HL-60 (cell line): Measurements from ENCODE around the gene GPR84.
A peak's percentile ranks its signal among the peaks of the same experiment; 100 is the strongest.

Source experiments
- DNase-seq, 2 experiments: peaks; one replicate each; pipeline ENCODE4 v3.0.0-alpha.2; 2010 to 2020; ENCODE audit warnings: low read depth in 1 of 2, low spot score in 1 of 2
- H3K27ac ChIP-seq: fragments of 250-450 bp; sonication (Bioruptor Pico); replicated peaks from 2 replicates; pipeline ENCODE4 v1.5.1; 2020; ENCODE audit warnings: mild to moderate bottlenecking, moderate library complexity
- H3K27me3 ChIP-seq: fragments of 250-450 bp; sonication (Bioruptor Pico); 2 replicates; pipeline ENCODE4 v1.5.1; 2021; ENCODE audit warnings: mild to moderate bottlenecking, moderate library complexity; ENCODE audit not compliant: insufficient read depth, poor library complexity, severe bottlenecking
- H3K4me3 ChIP-seq: replicated peaks from 2 replicates; pipeline ENCODE4 v1.5.1; 2011; ENCODE audit warnings: mild to moderate bottlenecking, control low read depth, low read length; ENCODE audit not compliant: insufficient read depth
- GABPA ChIP-seq: IDR thresholded peaks from 2 replicates; pipeline ENCODE4 v1.6.1; 2012; ENCODE audit warnings: low read depth
- POLR2AphosphoS5 ChIP-seq: IDR thresholded peaks from 2 replicates; pipeline ENCODE4 v1.6.1; 2012; ENCODE audit warnings: low read depth
- SPI1 ChIP-seq: IDR thresholded peaks from 2 replicates; pipeline ENCODE4 v1.6.1; 2012; ENCODE audit warnings: low read depth, mild to moderate bottlenecking, borderline replicate concordance
- TF ChIP-seq, protein P1 (sequence below): IDR thresholded peaks from one replicate; pipeline ENCODE4 v1.5.1; 2011; ENCODE audit warnings: low read length, control low read depth, inconsistent platforms; ENCODE audit not compliant: insufficient read depth
- TF ChIP-seq, protein P2 (sequence below): IDR thresholded peaks from 2 replicates; pipeline ENCODE4 v1.6.1; 2012; ENCODE audit warnings: low read depth; ENCODE audit not compliant: insufficient replicate concordance

GPR84 gene

DNA sequence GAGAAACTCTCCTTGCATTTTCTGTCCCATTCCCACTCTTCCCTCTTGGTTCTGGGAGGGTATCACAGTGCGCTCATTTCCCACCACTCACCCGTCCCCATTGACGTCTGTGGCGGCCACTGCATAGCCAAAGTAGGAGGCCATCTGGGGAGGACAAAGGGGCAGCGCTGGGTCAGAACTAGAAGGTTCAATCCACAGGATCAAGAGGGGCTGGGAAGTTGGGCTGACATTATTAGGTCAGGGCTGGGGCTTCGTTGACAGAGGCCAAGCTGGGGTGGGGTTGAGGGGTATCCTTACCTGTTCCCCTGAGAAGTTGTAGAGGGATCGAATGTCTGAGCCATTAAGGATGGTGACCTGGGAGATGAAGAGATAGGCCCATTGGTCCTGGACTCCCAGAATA lies 41.3 kb upstream of the GPR84 start:
- no peak overlapping the region for H3K27ac ChIP-seq
- no peak overlapping the region for H3K4me3 ChIP-seq
- TF ChIP-seq SPI1, result no peak
- TF ChIP-seq POLR2AphosphoS5, result 0 out of 2 replicates have a peak, but pooled peaks have one; percentile 31
- DNase-seq, result no peak
- H3K27me3 ChIP-seq, result no peaks in the 10 kb centered on the region

DNA sequence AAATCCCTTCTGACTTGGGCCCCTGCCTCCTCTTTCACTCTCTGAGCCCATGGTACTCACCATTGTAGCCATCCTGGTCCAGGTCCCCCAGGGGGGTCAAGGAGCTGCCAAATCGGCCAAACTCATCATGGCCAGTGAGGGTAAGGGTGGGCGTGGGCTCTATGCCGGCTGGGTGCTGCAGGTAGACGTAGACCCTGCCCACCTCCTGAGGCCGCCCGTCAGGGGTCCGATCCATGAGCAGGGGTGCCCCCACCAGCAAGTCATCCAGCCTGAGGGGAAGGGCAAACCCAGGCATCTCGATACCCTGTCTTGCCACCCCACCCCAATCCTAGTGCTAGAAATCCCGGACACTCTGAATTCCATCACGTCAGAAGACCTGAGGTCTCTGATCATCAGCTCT lies 40.8 kb upstream of the GPR84 start:
- DNase-seq, result no peak
- Histone ChIP-seq H3K27me3 (no peaks in the 10 kb centered on the region), H3K4me3 (no peak overlapping the region), H3K27ac (no peak overlapping the region)
- no peak for TF ChIP-seq POLR2AphosphoS5
- TF ChIP-seq, protein P1, sequence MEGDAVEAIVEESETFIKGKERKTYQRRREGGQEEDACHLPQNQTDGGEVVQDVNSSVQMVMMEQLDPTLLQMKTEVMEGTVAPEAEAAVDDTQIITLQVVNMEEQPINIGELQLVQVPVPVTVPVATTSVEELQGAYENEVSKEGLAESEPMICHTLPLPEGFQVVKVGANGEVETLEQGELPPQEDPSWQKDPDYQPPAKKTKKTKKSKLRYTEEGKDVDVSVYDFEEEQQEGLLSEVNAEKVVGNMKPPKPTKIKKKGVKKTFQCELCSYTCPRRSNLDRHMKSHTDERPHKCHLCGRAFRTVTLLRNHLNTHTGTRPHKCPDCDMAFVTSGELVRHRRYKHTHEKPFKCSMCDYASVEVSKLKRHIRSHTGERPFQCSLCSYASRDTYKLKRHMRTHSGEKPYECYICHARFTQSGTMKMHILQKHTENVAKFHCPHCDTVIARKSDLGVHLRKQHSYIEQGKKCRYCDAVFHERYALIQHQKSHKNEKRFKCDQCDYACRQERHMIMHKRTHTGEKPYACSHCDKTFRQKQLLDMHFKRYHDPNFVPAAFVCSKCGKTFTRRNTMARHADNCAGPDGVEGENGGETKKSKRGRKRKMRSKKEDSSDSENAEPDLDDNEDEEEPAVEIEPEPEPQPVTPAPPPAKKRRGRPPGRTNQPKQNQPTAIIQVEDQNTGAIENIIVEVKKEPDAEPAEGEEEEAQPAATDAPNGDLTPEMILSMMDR, result no peak
- TF ChIP-seq GABPA, result no peak
- TF ChIP-seq, protein P2, sequence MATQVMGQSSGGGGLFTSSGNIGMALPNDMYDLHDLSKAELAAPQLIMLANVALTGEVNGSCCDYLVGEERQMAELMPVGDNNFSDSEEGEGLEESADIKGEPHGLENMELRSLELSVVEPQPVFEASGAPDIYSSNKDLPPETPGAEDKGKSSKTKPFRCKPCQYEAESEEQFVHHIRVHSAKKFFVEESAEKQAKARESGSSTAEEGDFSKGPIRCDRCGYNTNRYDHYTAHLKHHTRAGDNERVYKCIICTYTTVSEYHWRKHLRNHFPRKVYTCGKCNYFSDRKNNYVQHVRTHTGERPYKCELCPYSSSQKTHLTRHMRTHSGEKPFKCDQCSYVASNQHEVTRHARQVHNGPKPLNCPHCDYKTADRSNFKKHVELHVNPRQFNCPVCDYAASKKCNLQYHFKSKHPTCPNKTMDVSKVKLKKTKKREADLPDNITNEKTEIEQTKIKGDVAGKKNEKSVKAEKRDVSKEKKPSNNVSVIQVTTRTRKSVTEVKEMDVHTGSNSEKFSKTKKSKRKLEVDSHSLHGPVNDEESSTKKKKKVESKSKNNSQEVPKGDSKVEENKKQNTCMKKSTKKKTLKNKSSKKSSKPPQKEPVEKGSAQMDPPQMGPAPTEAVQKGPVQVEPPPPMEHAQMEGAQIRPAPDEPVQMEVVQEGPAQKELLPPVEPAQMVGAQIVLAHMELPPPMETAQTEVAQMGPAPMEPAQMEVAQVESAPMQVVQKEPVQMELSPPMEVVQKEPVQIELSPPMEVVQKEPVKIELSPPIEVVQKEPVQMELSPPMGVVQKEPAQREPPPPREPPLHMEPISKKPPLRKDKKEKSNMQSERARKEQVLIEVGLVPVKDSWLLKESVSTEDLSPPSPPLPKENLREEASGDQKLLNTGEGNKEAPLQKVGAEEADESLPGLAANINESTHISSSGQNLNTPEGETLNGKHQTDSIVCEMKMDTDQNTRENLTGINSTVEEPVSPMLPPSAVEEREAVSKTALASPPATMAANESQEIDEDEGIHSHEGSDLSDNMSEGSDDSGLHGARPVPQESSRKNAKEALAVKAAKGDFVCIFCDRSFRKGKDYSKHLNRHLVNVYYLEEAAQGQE, result no peak
- no peak for TF ChIP-seq SPI1

DNA sequence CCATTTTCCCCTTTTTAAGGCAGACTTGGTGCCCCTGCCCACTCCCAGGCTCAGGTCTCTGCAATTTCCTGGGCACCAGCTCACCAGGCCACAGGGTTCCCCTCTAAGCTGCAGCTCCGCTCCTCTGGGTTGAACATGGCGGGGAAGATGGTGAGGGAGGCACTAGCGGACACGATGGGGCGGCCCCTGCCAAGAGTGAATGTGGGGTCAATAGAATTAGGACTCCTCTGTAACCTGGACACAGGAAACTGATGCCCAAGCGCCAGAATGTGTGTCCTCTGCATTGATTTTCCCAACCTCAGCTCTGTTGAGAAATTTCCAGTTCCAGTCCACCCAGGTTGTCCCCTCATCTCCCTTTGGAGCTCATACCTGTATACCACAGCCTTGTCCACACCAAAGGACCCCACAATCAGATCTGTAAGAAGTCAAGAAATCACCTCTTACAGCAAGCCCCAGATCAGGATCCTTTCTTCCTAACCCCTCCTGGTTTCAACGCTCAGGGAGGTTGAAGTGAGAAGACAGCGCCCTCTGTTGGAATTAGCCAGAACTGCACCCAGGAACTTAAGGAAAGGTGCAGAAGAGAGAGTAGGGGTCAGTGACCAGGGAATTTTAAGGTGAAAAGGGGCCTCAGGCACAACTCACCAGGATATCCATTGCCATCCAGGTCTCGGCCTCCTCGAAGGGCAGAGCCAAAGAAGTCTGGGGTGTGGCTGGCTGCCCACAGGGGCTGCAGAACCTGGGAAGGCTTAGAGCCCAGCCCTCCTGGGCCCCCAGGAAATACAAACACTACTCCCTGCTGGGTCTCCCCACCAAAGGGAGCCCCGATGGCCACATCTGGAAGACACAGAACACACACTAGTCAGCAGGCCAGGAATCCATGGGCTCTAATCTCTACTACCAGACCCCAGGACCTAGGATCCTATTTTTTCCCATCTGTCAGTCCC lies 40.0 kb upstream of the GPR84 start:
- no peak overlapping the region; the same call in 1 of the 2 replicates for H3K27ac ChIP-seq
- peak in 1 of 2 experiments; percentile 60 for DNase-seq
- TF ChIP-seq, protein P1, result peak; percentile 98
- TF ChIP-seq, protein P2, result no peak

DNA sequence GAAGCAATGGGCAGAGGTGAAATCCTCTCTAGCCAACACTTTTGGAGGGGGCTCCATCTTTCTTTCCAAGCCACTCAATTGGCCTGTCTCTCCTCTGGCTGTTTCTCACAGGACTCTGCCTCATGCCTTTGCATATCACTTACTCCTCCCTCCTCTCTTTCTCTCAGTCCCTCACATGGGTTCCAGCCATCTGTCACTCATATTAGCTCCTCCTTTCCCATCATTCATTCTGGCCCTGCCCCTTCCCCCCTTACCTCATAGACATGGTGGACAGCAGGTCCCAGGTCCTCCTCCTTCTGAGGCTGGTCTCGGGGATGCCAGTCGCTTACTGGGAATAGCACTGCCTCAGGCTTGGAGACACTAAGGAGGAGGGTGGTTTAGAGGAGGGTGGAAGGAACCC lies 36.8 kb upstream of the GPR84 start:
- TF ChIP-seq POLR2AphosphoS5, result 0 out of 2 replicates have a peak, but pooled peaks have one; percentile 8
- TF ChIP-seq, protein P1, result no peak
- Histone ChIP-seq H3K27me3 (no peaks in the 10 kb centered on the region), H3K27ac (no peak overlapping the region), H3K4me3 (no peak overlapping the region)
- DNase-seq, result no peak

More for the DNA sequence above, 40.0 kb upstream of the GPR84 start:
- no peak overlapping the region for H3K4me3 ChIP-seq
- H3K27me3 ChIP-seq, result no peaks in the 10 kb centered on the region
